HCT116 (cell line): Measurements from ENCODE around the gene TRPC5OS. TPM values are rescaled to one million over a fixed set of nuclear protein-coding genes. Genes with fewer than 3 reads are reported as not detected.

Experiments used
- ATAC-seq: fragments of 200-7000 bp; cut with Tn5 transposase; 2 replicates; pipeline ENCODE4 v1.9.1; 2020; ENCODE audit warnings: mild to moderate bottlenecking, moderate library complexity
- Bru-seq: library from RNA; stranded (reverse); fragments of 400-500 nt; gene quantifications from one replicate; lab custom pipeline; 2021; lab: Mats Ljungman, UMichigan
- BruChase-seq, 2 experiments: library from RNA; stranded (reverse); fragments of 400-500 nt; gene quantifications; one replicate each; lab custom pipeline; 2021; lab: Mats Ljungman, UMichigan
- BruUV-seq: library from RNA; stranded (reverse); fragments of 400-500 nt; replicated peaks from 2 replicates; lab custom pipeline; 2021; lab: Mats Ljungman, UMichigan
- CTCF ChIA-PET: fragments of 300-600 bp; sonication (Branson Sonifier 250); formaldehyde crosslinking; loops from one replicate; lab custom pipeline; 2021; ENCODE audit warnings: antibody characterized with exemption; lab: Charles Lee
- POLR2A ChIA-PET: fragments of 300-600, 350-600 bp; sonication (Branson Sonifier 250); formaldehyde crosslinking; loops from one replicate; lab custom pipeline; 2021; ENCODE audit warnings: antibody characterized with exemption; lab: Charles Lee
- RAD21 ChIA-PET, 2 experiments: fragments of 300-600 bp; sonication (Branson Sonifier 250); formaldehyde crosslinking; loops; one replicate each; lab custom pipeline; 2023; ENCODE audit warnings: low total read pairs in 2 of 2; ENCODE audit not compliant: uncharacterized antibody in 2 of 2, unreplicated experiment in 2 of 2, low non-redundant PET in 1 of 2; lab: Charles Lee
- DNase-seq: peaks from one replicate; pipeline ENCODE4 v3.0.0-alpha.2; 2010; ENCODE audit warnings: low read depth, low spot score
- H2AFZ ChIP-seq: fragments of 200-600 bp; shearing (Covaris generic), sonication (generic); 2 replicates; pipeline ENCODE4 v1.6.1; 2017; ENCODE audit warnings: low read depth, mixed run types, mixed read lengths, antibody characterized with exemption, low read length; ENCODE audit not compliant: poor library complexity, severe bottlenecking
- H3K27ac ChIP-seq: 2 replicates; pipeline ENCODE4 v1.5.1; 2012; ENCODE audit warnings: low read depth, low read length
- H3K27me3 ChIP-seq: fragments of 200-600 bp; sonication (generic); 2 replicates; pipeline ENCODE4 v1.6.1; 2016; ENCODE audit warnings: mixed run types, low read length, mixed read lengths; ENCODE audit not compliant: insufficient read depth
- H3K36me3 ChIP-seq, 2 experiments: fragments of 200-500 bp in 1 of 2; fragments of 200-600 bp in 1 of 2; sonication (Bioruptor generic) in 1 of 2; sonication (generic) in 1 of 2; 2 replicates each; pipeline versions ENCODE4 v1.5.1 to v1.6.1; 2014 to 2016; ENCODE audit warnings: low read length in 2 of 2, inconsistent platforms in 1 of 2, mixed read lengths in 1 of 2, mixed run types in 1 of 2; ENCODE audit not compliant: insufficient read depth in 2 of 2, control insufficient read depth in 1 of 2
- H3K4me1 ChIP-seq, 2 experiments: fragments of 200-600 bp in 1 of 2; sonication (generic) in 1 of 2; 2 replicates each; pipeline versions ENCODE4 v1.5.1 to v1.6.1; 2012 to 2017; ENCODE audit warnings: low read length in 2 of 2, inconsistent platforms in 1 of 2, mild to moderate bottlenecking in 1 of 2, mixed read lengths in 1 of 2, mixed run types in 1 of 2, moderate library complexity in 1 of 2; ENCODE audit not compliant: insufficient read depth in 2 of 2, control insufficient read depth in 1 of 2
- H3K4me2 ChIP-seq: fragments of 200-600 bp; sonication (generic); 2 replicates; pipeline ENCODE4 v1.6.1; 2017; ENCODE audit warnings: mixed run types, low read length, mixed read lengths
- H3K4me3 ChIP-seq, 2 experiments: fragments of 200-600 bp in 1 of 2; sonication (generic) in 1 of 2; replicated peaks in 1 of 2; 2 replicates each; pipeline ENCODE4 v1.5.1; 2011 to 2016; ENCODE audit warnings: low read length in 2 of 2, control low read depth in 1 of 2, low read depth in 1 of 2, mild to moderate bottlenecking in 1 of 2, mixed read lengths in 1 of 2, mixed run types in 1 of 2
- H3K79me2 ChIP-seq: fragments of 200-600 bp; sonication (generic); 2 replicates; pipeline ENCODE4 v1.6.1; 2017; ENCODE audit warnings: mild to moderate bottlenecking, mixed run types, low read length, moderate library complexity, mixed read lengths; ENCODE audit not compliant: insufficient read depth
- H3K9ac ChIP-seq: fragments of 200-600 bp; sonication (generic); 2 replicates; pipeline ENCODE4 v1.6.1; 2016; ENCODE audit warnings: low read length, mixed read lengths
- H3K9me2 ChIP-seq: fragments of 200-600 bp; sonication (generic), shearing (Covaris generic); 2 replicates; pipeline ENCODE4 v1.6.1; 2017; ENCODE audit warnings: mixed run types, mild to moderate bottlenecking, moderate library complexity; ENCODE audit not compliant: insufficient read depth
- H3K9me3 ChIP-seq, 2 experiments: fragments of 200-500 bp in 1 of 2; fragments of 200-600 bp in 1 of 2; sonication (Bioruptor generic) in 1 of 2; sonication (generic) in 1 of 2; 2 replicates each; pipeline ENCODE4 v1.6.1; 2014 to 2017; ENCODE audit warnings: low read length in 2 of 2, mixed read lengths in 2 of 2, inconsistent platforms in 1 of 2, low read depth in 1 of 2, mild to moderate bottlenecking in 1 of 2, mixed run types in 1 of 2, moderate library complexity in 1 of 2; ENCODE audit not compliant: control insufficient read depth in 1 of 2, insufficient read depth in 1 of 2
- H4K20me1 ChIP-seq: fragments of 200-600 bp; sonication (generic), shearing (Covaris generic); 2 replicates; pipeline ENCODE4 v1.6.1; 2017; ENCODE audit warnings: mixed run types, mild to moderate bottlenecking, moderate library complexity; ENCODE audit not compliant: insufficient read depth
- ELF1 ChIP-seq: IDR thresholded peaks from 2 replicates; pipeline ENCODE4 v1.6.1; 2012; ENCODE audit warnings: low read depth, borderline replicate concordance
- EZH2 ChIP-seq: fragments of 200-600 bp; sonication (generic); IDR thresholded peaks from 2 replicates; pipeline ENCODE4 v1.6.1; 2017; ENCODE audit warnings: antibody characterized with exemption, mixed run types
- EZH2phosphoT487 ChIP-seq: fragments of 200-600 bp; IDR thresholded peaks from 2 replicates; pipeline ENCODE4 v1.6.1; 2018; ENCODE audit warnings: antibody characterized with exemption, borderline replicate concordance
- FOSL1 ChIP-seq: IDR thresholded peaks from 2 replicates; pipeline ENCODE4 v1.6.1; 2012; ENCODE audit warnings: low read depth
- POLR2AphosphoS5 ChIP-seq: IDR thresholded peaks from 2 replicates; pipeline ENCODE4 v1.6.1; 2011; ENCODE audit warnings: mild to moderate bottlenecking, low read depth, low read length, moderate library complexity
- RAD21 ChIP-seq: IDR thresholded peaks from 2 replicates; pipeline ENCODE4 v1.6.1; 2012; ENCODE audit warnings: low read depth, mild to moderate bottlenecking
- SP1 ChIP-seq: IDR thresholded peaks from 2 replicates; pipeline ENCODE4 v1.6.1; 2012; ENCODE audit warnings: low read depth
- TCF7L2 ChIP-seq: IDR thresholded peaks from 2 replicates; pipeline ENCODE4 v1.7.0; 2011; ENCODE audit warnings: borderline replicate concordance, inconsistent platforms; ENCODE audit not compliant: insufficient read depth, insufficient read length; ENCODE audit errors: extremely low read depth
- intact Hi-C: fragments of 100-400 bp; cut with micrococcal nuclease; formaldehyde crosslinking; loops from 2 replicates; pipeline ENCODE4 v1.10.0; 2022
- long read RNA-seq: library from polyadenylated mRNA; unstranded; transcript quantifications from one replicate; pipeline ENCODE4 v2.0.0, GENCODE V29; 2021; ENCODE audit not compliant: unreplicated experiment
- polyA plus RNA-seq: library from polyadenylated mRNA; unstranded; fragments of >200 nt; gene quantifications from 2 replicates; pipeline ENCODE4 v1.2.1, GENCODE V29; 2012; ENCODE audit warnings: missing spikeins
- total RNA-seq: library from RNA; stranded (reverse); gene quantifications from one replicate; pipeline ENCODE4 v1.2.1, GENCODE V29; 2021; ENCODE audit not compliant: unreplicated experiment
- TF ChIP-seq, protein P1 (sequence below): IDR thresholded peaks from 2 replicates; pipeline ENCODE4 v1.6.1; 2011; ENCODE audit warnings: mild to moderate bottlenecking, low read length, moderate library complexity; ENCODE audit not compliant: insufficient replicate concordance; ENCODE audit errors: extremely low read depth
- TF ChIP-seq, protein P2 (sequence below): IDR thresholded peaks from 2 replicates; pipeline ENCODE4 v1.6.1; 2012
- TF ChIP-seq, protein P3 (sequence below): IDR thresholded peaks from 2 replicates; pipeline ENCODE4 v1.6.1; 2012

TRPC5OS gene
- 0.07 TPM for total RNA-seq
- polyA plus RNA-seq: 0.02 and 0.03 TPM in 2 replicates
- percentile 12 among the genes with signal in this experiment for Bru-seq, nascent RNA
- BruChase-seq, experiment 1, labeled RNA remaining after a 6-hour chase: percentile 39 among the genes with signal in this experiment
- percentile 28 among the genes with signal in this experiment for BruChase-seq, experiment 2, labeled RNA remaining after a 2-hour chase
- long read RNA-seq: 0 reads

DNA sequence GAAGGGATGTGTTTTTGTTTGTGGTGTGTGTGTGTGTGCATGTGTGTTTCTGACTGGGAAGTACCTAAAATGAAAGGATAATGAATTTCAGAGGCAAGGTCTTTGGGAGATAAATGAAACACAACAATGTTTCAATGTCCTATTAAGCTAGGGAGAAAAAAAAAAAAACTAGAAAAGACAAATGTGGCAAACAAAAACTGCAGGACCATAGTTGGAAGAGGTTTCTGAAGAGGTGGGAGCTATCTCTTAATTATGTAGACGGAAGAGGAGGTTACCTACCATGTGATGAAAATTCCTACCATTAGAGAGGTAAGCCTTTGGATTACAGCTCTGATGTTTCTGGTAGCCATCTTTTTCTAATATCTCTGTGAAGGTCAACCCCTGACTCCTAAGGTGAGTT, at the start of gene TRPC5OS:
TSS of gene TRPC5OS (plus strand) at position 301 of the 400 bp plus-strand sequence. CDS start 25,669 bp downstream, outside the sequence.
- H3K27ac ChIP-seq: no peak within 1 kb of the TSS
- ChIA-PET CTCF (no interaction called here), POLR2A (no interaction called here), RAD21 (no interaction called here)
- no peaks in the 10 kb centered on the region for H4K20me1 ChIP-seq
- no peaks in the 10 kb centered on the region for H3K79me2 ChIP-seq
- H3K9me3 ChIP-seq: no peaks in the 10 kb centered on the region
- TF ChIP-seq EZH2 (no peak), POLR2AphosphoS5 (no peak), SP1 (no peak), EZH2phosphoT487 (no peak), TCF7L2 (no peak), RAD21 (no peak), FOSL1 (no peak), ELF1 (no peak)
- TF ChIP-seq, protein P1, sequence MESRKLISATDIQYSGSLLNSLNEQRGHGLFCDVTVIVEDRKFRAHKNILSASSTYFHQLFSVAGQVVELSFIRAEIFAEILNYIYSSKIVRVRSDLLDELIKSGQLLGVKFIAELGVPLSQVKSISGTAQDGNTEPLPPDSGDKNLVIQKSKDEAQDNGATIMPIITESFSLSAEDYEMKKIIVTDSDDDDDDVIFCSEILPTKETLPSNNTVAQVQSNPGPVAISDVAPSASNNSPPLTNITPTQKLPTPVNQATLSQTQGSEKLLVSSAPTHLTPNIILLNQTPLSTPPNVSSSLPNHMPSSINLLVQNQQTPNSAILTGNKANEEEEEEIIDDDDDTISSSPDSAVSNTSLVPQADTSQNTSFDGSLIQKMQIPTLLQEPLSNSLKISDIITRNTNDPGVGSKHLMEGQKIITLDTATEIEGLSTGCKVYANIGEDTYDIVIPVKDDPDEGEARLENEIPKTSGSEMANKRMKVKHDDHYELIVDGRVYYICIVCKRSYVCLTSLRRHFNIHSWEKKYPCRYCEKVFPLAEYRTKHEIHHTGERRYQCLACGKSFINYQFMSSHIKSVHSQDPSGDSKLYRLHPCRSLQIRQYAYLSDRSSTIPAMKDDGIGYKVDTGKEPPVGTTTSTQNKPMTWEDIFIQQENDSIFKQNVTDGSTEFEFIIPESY: no peak
- TF ChIP-seq, protein P2, sequence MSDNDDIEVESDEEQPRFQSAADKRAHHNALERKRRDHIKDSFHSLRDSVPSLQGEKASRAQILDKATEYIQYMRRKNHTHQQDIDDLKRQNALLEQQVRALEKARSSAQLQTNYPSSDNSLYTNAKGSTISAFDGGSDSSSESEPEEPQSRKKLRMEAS: no peak
- TF ChIP-seq, protein P3, sequence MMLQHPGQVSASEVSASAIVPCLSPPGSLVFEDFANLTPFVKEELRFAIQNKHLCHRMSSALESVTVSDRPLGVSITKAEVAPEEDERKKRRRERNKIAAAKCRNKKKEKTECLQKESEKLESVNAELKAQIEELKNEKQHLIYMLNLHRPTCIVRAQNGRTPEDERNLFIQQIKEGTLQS: no peak
- ATAC-seq: no peak
- H3K27me3 ChIP-seq: no peaks in the 10 kb centered on the region
- no peak within 1 kb of the TSS for H3K9ac ChIP-seq
- H3K36me3 ChIP-seq: no peaks in the 10 kb centered on the region
- H3K4me2 ChIP-seq: no peak within 1 kb of the TSS
- intact Hi-C loops: no loop called here
- no TSS peak for BruUV-seq
- DNase-seq: no peak
- H3K4me1 ChIP-seq: no peaks in the 10 kb centered on the region
- no peak within 1 kb of the TSS for H2AFZ ChIP-seq
- no peak within 1 kb of the TSS for H3K4me3 ChIP-seq
- no peaks in the 10 kb centered on the region for H3K9me2 ChIP-seq
